ENCODE data around the gene CATSPER4.

- TF ChIP-seq EP300 (conservative IDR thresholded peaks at IDR 0.05; ENCODE audit: poor library complexity, severe bottlenecking) (no peak), POLR2AphosphoS5 (IDR thresholded peaks at IDR 0.05) (no peak), CTCF (IDR thresholded peaks at IDR 0.05; ENCODE audit: poor library complexity, severe bottlenecking) (no peak), SMC3 (conservative IDR thresholded peaks at IDR 0.05; ENCODE audit: poor library complexity) (no peak), RAD21 (conservative IDR thresholded peaks at IDR 0.05) (no peak), EZH2 (IDR thresholded peaks at IDR 0.05; ENCODE audit: borderline replicate concordance, insufficient read depth, low read length, poor library complexity, severe bottlenecking) (no peak), MXI1 (conservative IDR thresholded peaks at IDR 0.05; ENCODE audit: poor library complexity, severe bottlenecking) (no peak), REST (IDR thresholded peaks at IDR 0.05; ENCODE audit: borderline replicate concordance) (no peak), TAF1 (IDR thresholded peaks at IDR 0.05; ENCODE audit: low read depth) (no peak)
Measured at GRCh38 chr1:26182383-26182696, 8.1 kb upstream of the CATSPER4 start.

Measured in neural cell (in vitro differentiated cells).